ENCODE data around the gene CLTCL1. TPM values are rescaled to one million over a fixed set of nuclear protein-coding genes. Genes with fewer than 3 reads are reported as not detected.

CLTCL1 gene
- total and polyA plus RNA-seq, 2 experiments from 2014 or later = 6.6 to 15.1 TPM

- ATAC-seq (no peak), DNase-seq (ENCODE audit: low spot score) (no peak)
- Histone ChIP-seq H3K27me3 (ENCODE audit: insufficient read depth) (no peaks in the 10 kb centered on the region), H3K9me2 (ENCODE audit: insufficient read depth) (no peaks in the 10 kb centered on the region), H3K36me3 (ENCODE audit: insufficient read depth) (peaks cover 6% of the 10 kb centered on the region), H3K27ac (ENCODE audit: low read depth) (no peak overlapping the region), H3K4me3 (no peak overlapping the region), H2AFZ (no peak overlapping the region), H3K4me1 (ENCODE audit: insufficient read depth) (no peaks in the 10 kb centered on the region), H3F3A (replicated peaks; ENCODE audit: low read depth) (no peaks in the 10 kb centered on the region), H3K4me2 (no peak overlapping the region), H3K79me2 (replicated peaks; ENCODE audit: insufficient read depth) (no peaks in the 10 kb centered on the region), H4K20me1 (replicated peaks; ENCODE audit: insufficient read depth) (no peaks in the 10 kb centered on the region)
- no peak for TF ChIP-seq CTCF (conservative IDR thresholded peaks at IDR 0.05; ENCODE audit: low read depth in 2 of 2)
- no peak for TF ChIP-seq EZH2 (IDR thresholded peaks at IDR 0.05; ENCODE audit: low read depth, unreplicated experiment)
- no peak for TF ChIP-seq ZNF114 (CRISPR knock-in tag; IDR thresholded peaks at IDR 0.05)
- no peak for TF ChIP-seq ZNF331 (CRISPR knock-in tag; IDR thresholded peaks at IDR 0.05; ENCODE audit: low read depth)
- TF ChIP-seq JUNB (IDR thresholded peaks at IDR 0.05; ENCODE audit: unreplicated experiment) = no peak
- TF ChIP-seq, protein P1, sequence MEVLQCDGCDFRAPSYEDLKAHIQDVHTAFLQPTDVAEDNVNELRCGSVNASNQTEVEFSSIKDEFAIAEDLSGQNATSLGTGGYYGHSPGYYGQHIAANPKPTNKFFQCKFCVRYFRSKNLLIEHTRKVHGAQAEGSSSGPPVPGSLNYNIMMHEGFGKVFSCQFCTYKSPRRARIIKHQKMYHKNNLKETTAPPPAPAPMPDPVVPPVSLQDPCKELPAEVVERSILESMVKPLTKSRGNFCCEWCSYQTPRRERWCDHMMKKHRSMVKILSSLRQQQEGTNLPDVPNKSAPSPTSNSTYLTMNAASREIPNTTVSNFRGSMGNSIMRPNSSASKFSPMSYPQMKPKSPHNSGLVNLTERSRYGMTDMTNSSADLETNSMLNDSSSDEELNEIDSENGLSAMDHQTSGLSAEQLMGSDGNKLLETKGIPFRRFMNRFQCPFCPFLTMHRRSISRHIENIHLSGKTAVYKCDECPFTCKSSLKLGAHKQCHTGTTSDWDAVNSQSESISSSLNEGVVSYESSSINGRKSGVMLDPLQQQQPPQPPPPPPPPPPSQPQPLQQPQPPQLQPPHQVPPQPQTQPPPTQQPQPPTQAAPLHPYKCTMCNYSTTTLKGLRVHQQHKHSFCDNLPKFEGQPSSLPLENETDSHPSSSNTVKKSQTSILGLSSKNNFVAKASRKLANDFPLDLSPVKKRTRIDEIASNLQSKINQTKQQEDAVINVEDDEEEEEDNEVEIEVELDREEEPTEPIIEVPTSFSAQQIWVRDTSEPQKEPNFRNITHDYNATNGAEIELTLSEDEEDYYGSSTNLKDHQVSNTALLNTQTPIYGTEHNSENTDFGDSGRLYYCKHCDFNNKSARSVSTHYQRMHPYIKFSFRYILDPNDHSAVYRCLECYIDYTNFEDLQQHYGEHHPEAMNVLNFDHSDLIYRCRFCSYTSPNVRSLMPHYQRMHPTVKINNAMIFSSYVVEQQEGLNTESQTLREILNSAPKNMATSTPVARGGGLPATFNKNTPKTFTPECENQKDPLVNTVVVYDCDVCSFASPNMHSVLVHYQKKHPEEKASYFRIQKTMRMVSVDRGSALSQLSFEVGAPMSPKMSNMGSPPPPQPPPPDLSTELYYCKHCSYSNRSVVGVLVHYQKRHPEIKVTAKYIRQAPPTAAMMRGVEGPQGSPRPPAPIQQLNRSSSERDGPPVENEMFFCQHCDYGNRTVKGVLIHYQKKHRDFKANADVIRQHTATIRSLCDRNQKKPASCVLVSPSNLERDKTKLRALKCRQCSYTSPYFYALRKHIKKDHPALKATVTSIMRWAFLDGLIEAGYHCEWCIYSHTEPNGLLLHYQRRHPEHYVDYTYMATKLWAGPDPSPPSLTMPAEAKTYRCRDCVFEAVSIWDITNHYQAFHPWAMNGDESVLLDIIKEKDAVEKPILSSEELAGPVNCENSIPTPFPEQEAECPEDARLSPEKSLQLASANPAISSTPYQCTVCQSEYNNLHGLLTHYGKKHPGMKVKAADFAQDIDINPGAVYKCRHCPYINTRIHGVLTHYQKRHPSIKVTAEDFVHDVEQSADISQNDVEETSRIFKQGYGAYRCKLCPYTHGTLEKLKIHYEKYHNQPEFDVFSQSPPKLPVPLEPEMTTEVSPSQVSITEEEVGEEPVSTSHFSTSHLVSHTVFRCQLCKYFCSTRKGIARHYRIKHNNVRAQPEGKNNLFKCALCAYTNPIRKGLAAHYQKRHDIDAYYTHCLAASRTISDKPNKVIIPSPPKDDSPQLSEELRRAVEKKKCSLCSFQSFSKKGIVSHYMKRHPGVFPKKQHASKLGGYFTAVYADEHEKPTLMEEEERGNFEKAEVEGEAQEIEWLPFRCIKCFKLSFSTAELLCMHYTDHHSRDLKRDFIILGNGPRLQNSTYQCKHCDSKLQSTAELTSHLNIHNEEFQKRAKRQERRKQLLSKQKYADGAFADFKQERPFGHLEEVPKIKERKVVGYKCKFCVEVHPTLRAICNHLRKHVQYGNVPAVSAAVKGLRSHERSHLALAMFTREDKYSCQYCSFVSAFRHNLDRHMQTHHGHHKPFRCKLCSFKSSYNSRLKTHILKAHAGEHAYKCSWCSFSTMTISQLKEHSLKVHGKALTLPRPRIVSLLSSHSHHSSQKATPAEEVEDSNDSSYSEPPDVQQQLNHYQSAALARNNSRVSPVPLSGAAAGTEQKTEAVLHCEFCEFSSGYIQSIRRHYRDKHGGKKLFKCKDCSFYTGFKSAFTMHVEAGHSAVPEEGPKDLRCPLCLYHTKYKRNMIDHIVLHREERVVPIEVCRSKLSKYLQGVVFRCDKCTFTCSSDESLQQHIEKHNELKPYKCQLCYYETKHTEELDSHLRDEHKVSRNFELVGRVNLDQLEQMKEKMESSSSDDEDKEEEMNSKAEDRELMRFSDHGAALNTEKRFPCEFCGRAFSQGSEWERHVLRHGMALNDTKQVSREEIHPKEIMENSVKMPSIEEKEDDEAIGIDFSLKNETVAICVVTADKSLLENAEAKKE (CRISPR knock-in tag; IDR thresholded peaks at IDR 0.05) = no peak
- TF ChIP-seq NANOG (IDR thresholded peaks at IDR 0.05; ENCODE audit: borderline replicate concordance) = no peak
- TF ChIP-seq, protein P2, sequence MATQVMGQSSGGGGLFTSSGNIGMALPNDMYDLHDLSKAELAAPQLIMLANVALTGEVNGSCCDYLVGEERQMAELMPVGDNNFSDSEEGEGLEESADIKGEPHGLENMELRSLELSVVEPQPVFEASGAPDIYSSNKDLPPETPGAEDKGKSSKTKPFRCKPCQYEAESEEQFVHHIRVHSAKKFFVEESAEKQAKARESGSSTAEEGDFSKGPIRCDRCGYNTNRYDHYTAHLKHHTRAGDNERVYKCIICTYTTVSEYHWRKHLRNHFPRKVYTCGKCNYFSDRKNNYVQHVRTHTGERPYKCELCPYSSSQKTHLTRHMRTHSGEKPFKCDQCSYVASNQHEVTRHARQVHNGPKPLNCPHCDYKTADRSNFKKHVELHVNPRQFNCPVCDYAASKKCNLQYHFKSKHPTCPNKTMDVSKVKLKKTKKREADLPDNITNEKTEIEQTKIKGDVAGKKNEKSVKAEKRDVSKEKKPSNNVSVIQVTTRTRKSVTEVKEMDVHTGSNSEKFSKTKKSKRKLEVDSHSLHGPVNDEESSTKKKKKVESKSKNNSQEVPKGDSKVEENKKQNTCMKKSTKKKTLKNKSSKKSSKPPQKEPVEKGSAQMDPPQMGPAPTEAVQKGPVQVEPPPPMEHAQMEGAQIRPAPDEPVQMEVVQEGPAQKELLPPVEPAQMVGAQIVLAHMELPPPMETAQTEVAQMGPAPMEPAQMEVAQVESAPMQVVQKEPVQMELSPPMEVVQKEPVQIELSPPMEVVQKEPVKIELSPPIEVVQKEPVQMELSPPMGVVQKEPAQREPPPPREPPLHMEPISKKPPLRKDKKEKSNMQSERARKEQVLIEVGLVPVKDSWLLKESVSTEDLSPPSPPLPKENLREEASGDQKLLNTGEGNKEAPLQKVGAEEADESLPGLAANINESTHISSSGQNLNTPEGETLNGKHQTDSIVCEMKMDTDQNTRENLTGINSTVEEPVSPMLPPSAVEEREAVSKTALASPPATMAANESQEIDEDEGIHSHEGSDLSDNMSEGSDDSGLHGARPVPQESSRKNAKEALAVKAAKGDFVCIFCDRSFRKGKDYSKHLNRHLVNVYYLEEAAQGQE (IDR thresholded peaks at IDR 0.05; ENCODE audit: unreplicated experiment) = no peak
- no peak for TF ChIP-seq CREB1 (CRISPR knock-in tag; IDR thresholded peaks at IDR 0.05; ENCODE audit: low read depth)
- no peak for TF ChIP-seq EZH2phosphoT487 (IDR thresholded peaks at IDR 0.05; ENCODE audit: unreplicated experiment)
- TF ChIP-seq STAT1 (IDR thresholded peaks at IDR 0.05; ENCODE audit: unreplicated experiment) = no peak
- TF ChIP-seq, protein P3, sequence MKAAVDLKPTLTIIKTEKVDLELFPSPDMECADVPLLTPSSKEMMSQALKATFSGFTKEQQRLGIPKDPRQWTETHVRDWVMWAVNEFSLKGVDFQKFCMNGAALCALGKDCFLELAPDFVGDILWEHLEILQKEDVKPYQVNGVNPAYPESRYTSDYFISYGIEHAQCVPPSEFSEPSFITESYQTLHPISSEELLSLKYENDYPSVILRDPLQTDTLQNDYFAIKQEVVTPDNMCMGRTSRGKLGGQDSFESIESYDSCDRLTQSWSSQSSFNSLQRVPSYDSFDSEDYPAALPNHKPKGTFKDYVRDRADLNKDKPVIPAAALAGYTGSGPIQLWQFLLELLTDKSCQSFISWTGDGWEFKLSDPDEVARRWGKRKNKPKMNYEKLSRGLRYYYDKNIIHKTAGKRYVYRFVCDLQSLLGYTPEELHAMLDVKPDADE (IDR thresholded peaks at IDR 0.05) = no peak
- no peak for TF ChIP-seq POLR2AphosphoS5 (IDR thresholded peaks at IDR 0.05; ENCODE audit: low read depth)
- Mint-ChIP-seq H3K9me3 (no peaks in the 10 kb centered on the region), H3K27me3 (ENCODE audit: insufficient read depth, low read depth, poor library complexity) (peaks cover 11% of the 10 kb centered on the region), H3K4me3 (no peak overlapping the region), H3K27ac (no peak overlapping the region), H3K4me1 (no peaks in the 10 kb centered on the region), H3K36me3 (ENCODE audit: low read depth) (peaks cover 54% of the 10 kb centered on the region)
Observed at GRCh38 chr22:19136915-19137314, 154.6 kb downstream of the CLTCL1 start.

All from GM23338 (cell line).